Large intestine (tissue), 3 donors: ENCODE results near the gene TSFM. TPM values are rescaled to one million over a fixed set of nuclear protein-coding genes. Genes with fewer than 3 reads are reported as not detected.
A peak's percentile ranks its signal among the peaks of the same experiment; 100 is the strongest.

Source experiments
- DNase-seq, 2 donors: peaks; one replicate each; pipeline versions ENCODE4 v3.0.0 to v3.0.0-alpha.2; 2013
- H3K27ac ChIP-seq: one replicate; pipeline ENCODE4 v1.5.1; 2013; ENCODE audit warnings: low read length
- H3K27me3 ChIP-seq: 2 replicates; pipeline ENCODE4 v1.6.1; 2013; ENCODE audit warnings: low read length; ENCODE audit not compliant: control insufficient read depth, insufficient read depth
- H3K36me3 ChIP-seq: 2 replicates; pipeline ENCODE4 v1.6.1; 2013; ENCODE audit warnings: low read length; ENCODE audit not compliant: control insufficient read depth, insufficient read depth
- H3K4me1 ChIP-seq: one replicate; pipeline ENCODE4 v1.6.1; 2013; ENCODE audit warnings: low read length; ENCODE audit not compliant: control insufficient read depth, insufficient read depth
- H3K4me3 ChIP-seq: one replicate; pipeline ENCODE4 v1.5.1; 2013; ENCODE audit warnings: low read length
- H3K9me3 ChIP-seq: one replicate; pipeline ENCODE4 v1.6.1; 2013; ENCODE audit warnings: mild to moderate bottlenecking, low read depth, low read length, moderate library complexity; ENCODE audit not compliant: control insufficient read depth
- WGBS: methylation state at CpG from one replicate; pipeline ENCODE4 v1.1.5; 2013; ENCODE audit warnings: low lambda C conversion rate; ENCODE audit not compliant: insufficient coverage; 5-methylcytosine and 5-hydroxymethylcytosine counted together
- polyA plus RNA-seq: library from polyadenylated mRNA; unstranded; fragments of 120-200 nt; gene quantifications from one replicate; pipeline ENCODE4 v1.2.1, GENCODE V29; 2013

Gene TSFM
- polyA plus RNA-seq, 1 donor, result 36.0 TPM

- peak overlapping the region; percentile 95 for H3K4me3 ChIP-seq
- peak in 1 of 2 donors; percentile 55 for DNase-seq
- no peaks in the 10 kb centered on the region for H3K9me3 ChIP-seq
- peaks cover 50% of the 10 kb centered on the region for H3K4me1 ChIP-seq
- H3K27me3 ChIP-seq, result no peaks in the 10 kb centered on the region
- peak overlapping the region; percentile 98 for H3K27ac ChIP-seq
- WGBS, result no CpG with 5 or more reads among the region's 42 CpGs
- peaks cover 5% of the 10 kb centered on the region for H3K36me3 ChIP-seq
These were observed 62.3 kb downstream of the TSFM start for GRCh38 chr12:57844709-57845477.

- Histone ChIP-seq H3K4me3 (peak overlapping the region; percentile 95), H3K27me3 (no peaks in the 10 kb centered on the region), H3K36me3 (no peaks in the 10 kb centered on the region), H3K4me1 (peaks cover 43% of the 10 kb centered on the region), H3K9me3 (no peaks in the 10 kb centered on the region), H3K27ac (peak overlapping the region; percentile 98)
- WGBS, result no CpG with 5 or more reads among the region's 81 CpGs
- peak; percentile 51 to 74 for DNase-seq
These were observed 63.1 kb downstream of the TSFM start for GRCh38 chr12:57845478-57846284.

GRCh38 chr12:57846285-57846576, 63.6 kb downstream of the TSFM start:
- Histone ChIP-seq H3K36me3 (no peaks in the 10 kb centered on the region), H3K4me1 (peaks cover 37% of the 10 kb centered on the region), H3K9me3 (no peaks in the 10 kb centered on the region), H3K27ac (peak overlapping the region; percentile 98), H3K27me3 (no peaks in the 10 kb centered on the region), H3K4me3 (peak overlapping the region; percentile 95)
- no peak for DNase-seq
- WGBS, result no CpG with 5 or more reads among the region's 26 CpGs

GRCh38 chr12:57846577-57847319, 64.2 kb downstream of the TSFM start, which contains the start of gene CTDSP2:
CTDSP2 (minus strand) TSS chr12:57846729; CDS start chr12:57846435, 294 bp downstream.
- no CpG with 5 or more reads among the region's 58 CpGs for WGBS
- Histone ChIP-seq H3K27ac (peak within 1 kb of the TSS; percentile 98), H3K4me1 (peaks cover 32% of the 10 kb centered on the region)

More at GRCh38 chr12:57846577-57847319, 64.2 kb downstream of the TSFM start, which contains the start of gene CTDSP2:
- DNase-seq, result peak; percentile 98 to 99
- no peaks in the 10 kb centered on the region for H3K9me3 ChIP-seq
- H3K4me3 ChIP-seq, result peak within 1 kb of the TSS; percentile 95
- no peaks in the 10 kb centered on the region for H3K27me3 ChIP-seq
- no peaks in the 10 kb centered on the region for H3K36me3 ChIP-seq

Other genes starting within 250 kb of the TSFM start
- gene DCTN2, start 235.6 kb upstream of the TSFM start, polyA plus RNA-seq, result 136 TPM
- 12.3 TPM for gene KIF5A, start 232.7 kb upstream of the TSFM start, polyA plus RNA-seq
- 26.0 TPM for gene PIP4K2C, start 191.6 kb upstream of the TSFM start, polyA plus RNA-seq
- gene DTX3, start 178.0 kb upstream of the TSFM start, polyA plus RNA-seq, result 25.9 TPM
- 17.8 TPM for gene ARHGEF25, start 171.4 kb upstream of the TSFM start, polyA plus RNA-seq
- gene B4GALNT1, start 149.6 kb upstream of the TSFM start, polyA plus RNA-seq, result 2.4 TPM
- 264 TPM for gene OS9, start 88.7 kb upstream of the TSFM start, polyA plus RNA-seq
- 2.9 TPM for gene AGAP2, start 44.0 kb upstream of the TSFM start, polyA plus RNA-seq
- 62.2 TPM for gene TSPAN31, start 37.7 kb upstream of the TSFM start, polyA plus RNA-seq
- gene CDK4, start 30.5 kb upstream of the TSFM start, polyA plus RNA-seq, result 196 TPM
- gene MARCHF9, start 27.7 kb upstream of the TSFM start, polyA plus RNA-seq, result 28.1 TPM
- gene CYP27B1, start 15.7 kb upstream of the TSFM start, polyA plus RNA-seq, result 1.8 TPM
- 22.8 TPM for gene METTL1, start 10.7 kb upstream of the TSFM start, polyA plus RNA-seq
- gene EEF1AKMT3, start 10.2 kb upstream of the TSFM start, polyA plus RNA-seq, result 8.0 TPM
- gene AVIL, start 35.9 kb downstream of the TSFM start, polyA plus RNA-seq, result 9.9 TPM
- gene CTDSP2, start 63.9 kb downstream of the TSFM start, polyA plus RNA-seq, result 131 TPM
- 8.5 TPM for gene ATP23, start 158.8 kb downstream of the TSFM start, polyA plus RNA-seq